Measurements from ENCODE around the gene FBXL3.
"Not testable (repeated sequence)": the region's sequence is repeated elsewhere in the genome, so short reads cannot be mapped to it uniquely, and the experiment has no call there.

The FBXL3 gene

DNA sequence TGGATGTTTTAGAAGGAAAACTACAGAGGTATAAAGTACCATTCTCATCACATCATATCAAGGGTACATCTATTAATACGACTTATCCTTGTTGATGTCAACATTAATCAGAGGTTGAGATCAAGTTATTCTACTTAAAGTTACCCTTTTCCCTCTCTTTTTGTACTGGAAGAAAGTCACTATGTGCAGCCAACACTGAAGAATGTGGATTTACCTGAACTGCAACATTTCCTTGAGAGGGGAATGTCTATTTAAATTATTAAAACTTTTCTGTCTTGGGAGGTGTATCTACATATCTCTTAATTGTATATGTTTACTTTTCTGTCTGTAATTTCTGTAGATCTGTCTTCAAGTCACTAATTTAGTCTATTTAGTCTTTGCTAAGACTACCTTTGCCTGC is 2.5 kb upstream of the FBXL3 start:
- DNase-seq = no peak
- intact Hi-C loops (cut with DNase I) = loop anchor here (5.0 kb wide), 1 partner anchor 298 kb away; the partner anchor contains the start of gene MYCBP2

GRCh38 chr13:77028202-77028601 is 1.2 kb upstream of the FBXL3 start:
- intact Hi-C loops (cut with DNase I) = loop anchor here (5.0 kb wide), 1 partner anchor 299 kb away; the partner anchor contains the start of gene MYCBP2
- DNase-seq = peak in 2 of 42 donors; percentile 17 to 55

DNA sequence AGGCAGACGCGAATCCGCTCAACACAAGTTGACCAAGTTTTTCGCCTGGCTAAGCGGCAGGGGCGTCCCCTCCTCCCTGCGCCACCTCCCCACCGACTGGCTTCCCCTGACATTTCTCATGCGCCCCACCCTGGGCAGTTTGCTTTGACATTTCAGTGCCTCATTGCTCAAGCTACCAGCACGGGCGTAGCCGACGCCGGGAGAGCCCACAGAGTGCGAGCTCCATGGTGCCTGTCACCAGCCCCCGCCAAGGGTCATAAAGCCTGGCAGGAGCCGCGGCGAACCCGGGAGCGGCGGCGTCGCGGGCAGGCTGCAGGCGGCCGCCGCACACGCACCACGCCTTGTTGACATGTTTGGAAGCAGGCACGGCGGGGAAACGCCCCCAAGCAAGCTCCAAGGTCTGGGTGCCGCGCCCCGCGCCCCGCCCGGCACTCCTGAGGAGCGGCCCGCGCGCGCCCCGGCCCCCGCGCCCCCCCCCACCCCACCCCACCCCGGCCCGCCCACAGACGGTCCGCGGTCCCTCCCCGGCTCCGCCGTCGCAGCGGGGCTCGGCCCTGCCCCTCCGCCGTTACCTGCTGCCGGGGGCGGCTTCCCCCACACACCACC is 601 bp downstream of the FBXL3 start:
- intact Hi-C loops (cut with DNase I) = loop anchor here (2.0 to 5.0 kb wide), 2 partner anchors 34 to 301 kb away; partner anchors contain the start of genes CLN5 and MYCBP2
- DNase-seq = peak; percentile 36 to 84 (median 65)

- no peak for DNase-seq
- intact Hi-C loops (cut with DNase I) = no loop called here
Observed at GRCh38 chr13:77022341-77022740, 4.6 kb downstream of the FBXL3 start.

DNA sequence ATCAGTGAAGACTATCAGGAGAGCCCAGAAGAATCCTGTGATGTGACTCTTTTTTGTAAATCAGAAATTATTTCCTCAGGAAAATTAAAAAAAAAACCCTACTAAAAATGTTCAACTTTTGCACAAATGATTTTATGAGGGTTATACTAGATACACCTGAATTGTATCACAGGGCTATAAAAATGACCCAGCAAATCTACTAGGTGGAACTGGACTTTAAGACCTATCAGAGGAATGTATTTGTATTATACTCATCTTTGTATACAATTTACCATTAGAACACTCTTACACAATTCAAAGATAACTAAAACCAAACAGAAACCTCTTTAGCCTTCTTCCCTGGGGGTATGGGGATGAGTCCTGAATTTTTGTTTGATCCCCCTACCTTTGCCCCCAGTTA is 7.2 kb downstream of the FBXL3 start:
- intact Hi-C loops (cut with DNase I) = no loop called here
- no peak for DNase-seq

GRCh38 chr13:77016888-77017623 is 9.9 kb downstream of the FBXL3 start:
- intact Hi-C loops (cut with DNase I) = no loop called here
- no peak for DNase-seq

GRCh38 chr13:77016251-77016812 is 10.6 kb downstream of the FBXL3 start:
- DNase-seq = no peak
- intact Hi-C loops (cut with DNase I) = no loop called here

DNA sequence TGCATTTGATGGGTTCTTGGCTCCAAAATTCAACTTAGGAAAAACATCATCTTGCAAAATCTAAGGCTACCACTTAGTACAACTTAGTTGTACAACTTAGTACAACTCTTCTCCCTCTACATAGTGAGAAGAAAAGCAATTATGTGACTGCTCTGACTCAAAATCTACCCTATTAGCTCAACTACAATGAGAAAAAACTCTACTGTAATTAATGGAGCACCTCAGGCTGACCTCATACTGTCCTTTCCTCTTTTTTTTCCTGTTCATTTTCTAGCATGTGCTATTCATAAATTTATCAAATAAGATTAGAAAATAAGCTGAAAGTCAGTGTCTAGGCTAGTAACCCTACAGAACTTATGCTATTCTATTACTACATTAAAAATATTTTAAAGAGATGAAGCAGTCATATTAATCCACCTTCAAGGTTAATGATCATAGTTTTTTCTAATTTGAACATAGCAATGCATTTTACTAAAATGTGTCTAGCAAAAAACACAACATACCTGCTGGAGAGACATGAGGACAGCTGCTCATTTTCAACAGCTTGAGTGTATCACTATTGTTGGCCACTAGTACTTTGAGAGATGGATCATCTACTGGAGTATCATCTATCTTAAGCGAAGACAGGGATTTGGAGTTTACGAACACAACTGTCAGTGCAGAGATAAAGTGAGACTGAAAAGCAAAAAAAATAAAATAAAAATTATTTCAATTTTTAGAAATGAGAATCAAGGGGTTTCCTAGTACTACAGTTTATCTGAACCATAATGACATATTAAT is 11.9 kb downstream of the FBXL3 start:
- DNase-seq = no peak
- intact Hi-C loops (cut with DNase I) = no loop called here

GRCh38 chr13:77013853-77014542 is 13.0 kb downstream of the FBXL3 start:
- intact Hi-C loops (cut with DNase I) = no loop called here
- no peak for DNase-seq

DNA sequence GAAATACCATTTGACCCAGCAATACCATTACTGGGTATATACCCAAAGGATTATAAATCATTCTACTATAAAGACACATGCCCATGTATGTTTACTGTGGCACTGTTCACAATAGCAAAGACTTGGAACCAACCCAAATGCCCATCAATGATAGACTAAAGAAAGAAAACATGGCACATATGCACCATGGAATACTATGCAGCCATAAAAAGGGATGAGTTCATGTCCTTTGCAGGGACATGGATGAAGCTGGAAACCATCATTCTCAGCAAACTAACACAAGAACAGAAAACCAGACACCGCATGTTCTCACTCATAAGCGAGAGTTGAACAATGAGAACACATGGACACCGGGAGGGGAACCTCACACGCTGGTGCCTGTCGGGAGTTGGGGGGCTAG is 17.2 kb downstream of the FBXL3 start:
- intact Hi-C loops (cut with DNase I); DNase-seq: not testable (repeated sequence)

GRCh38 chr13:77009011-77009410 is 17.9 kb downstream of the FBXL3 start:
- DNase-seq = no peak
- intact Hi-C loops (cut with DNase I) = no loop called here

DNA sequence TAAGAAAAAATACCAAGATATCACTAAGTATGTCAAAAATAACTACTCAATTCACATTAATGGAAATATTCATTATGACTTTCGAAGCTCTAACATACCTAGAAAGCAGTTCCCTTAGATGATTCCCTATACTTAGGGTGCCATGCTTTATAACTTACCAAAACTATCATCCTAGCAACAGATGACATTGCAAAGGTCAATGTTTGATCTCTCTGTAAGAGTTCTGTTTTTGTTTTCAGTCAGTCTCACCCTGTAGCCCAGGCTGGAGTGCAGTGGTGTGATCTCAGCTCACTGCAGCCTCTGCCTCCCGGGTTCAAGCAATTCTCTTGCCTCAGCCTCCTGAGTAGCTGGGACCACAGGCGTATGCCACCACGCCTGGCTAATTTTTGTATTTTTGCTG is 18.6 kb downstream of the FBXL3 start:
- DNase-seq; intact Hi-C loops (cut with DNase I): not testable (repeated sequence)

DNA sequence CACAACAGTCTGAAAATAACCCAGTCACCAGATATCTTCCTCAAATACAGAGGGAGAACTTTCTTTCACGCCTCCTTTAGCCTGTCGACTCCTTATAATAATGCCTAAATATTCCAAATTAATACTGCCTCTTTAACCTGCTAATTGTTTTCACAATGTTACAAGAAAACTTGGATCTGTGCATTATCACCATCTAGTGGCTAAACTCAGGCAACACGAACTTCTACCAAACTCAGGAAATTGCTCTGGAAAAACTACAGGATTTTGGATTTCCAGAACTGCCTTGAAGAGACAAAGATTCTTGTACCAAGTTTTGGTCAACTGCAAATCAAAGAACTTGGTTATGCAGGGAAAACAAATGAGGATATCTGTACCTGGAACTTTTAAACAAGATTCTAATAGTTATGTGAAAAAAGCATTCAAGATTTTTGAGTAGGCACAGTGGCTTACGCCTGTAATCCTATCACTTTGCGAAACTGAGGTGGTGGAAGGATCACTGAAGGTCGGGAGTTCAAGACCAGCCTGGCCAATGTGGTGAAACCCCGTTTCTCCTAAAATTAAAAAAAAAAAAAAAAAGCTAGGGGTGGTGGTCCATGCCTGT is 24.3 kb downstream of the FBXL3 start:
- DNase-seq = peak in 1 of 42 donors; percentile 31
- intact Hi-C loops (cut with DNase I) = no loop called here

- no peak for DNase-seq
- intact Hi-C loops (cut with DNase I) = no loop called here
Observed at GRCh38 chr13:77001963-77002587, 24.9 kb downstream of the FBXL3 start.

- intact Hi-C loops (cut with DNase I) = no loop called here
- no peak for DNase-seq
Observed at GRCh38 chr13:77001540-77001939, 25.4 kb downstream of the FBXL3 start.

GRCh38 chr13:77000475-77000874 is 26.5 kb downstream of the FBXL3 start:
- no peak for DNase-seq
- intact Hi-C loops (cut with DNase I) = no loop called here

GRCh38 chr13:76994281-76994680 is 32.7 kb downstream of the FBXL3 start:
- DNase-seq = no peak
- intact Hi-C loops (cut with DNase I) = no loop called here

DNA sequence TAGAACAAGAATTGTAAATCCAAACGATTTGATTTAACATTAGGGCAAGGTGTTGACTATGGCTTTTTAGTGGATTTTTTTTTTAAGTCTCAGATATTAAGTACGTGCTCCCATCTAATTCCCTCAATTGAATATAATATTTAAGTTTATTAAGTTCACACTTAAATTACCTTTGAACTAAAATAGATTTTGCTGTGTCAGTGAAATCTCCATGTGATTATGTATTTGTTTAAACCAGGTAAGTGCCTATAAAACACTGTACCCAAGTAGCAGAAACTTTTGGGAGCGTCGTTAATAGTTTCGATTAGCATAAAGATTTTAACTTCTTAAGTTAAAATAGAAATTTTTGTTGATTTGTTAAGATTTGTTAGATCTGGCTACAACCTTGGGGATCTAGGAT is 33.5 kb downstream of the FBXL3 start:
- intact Hi-C loops (cut with DNase I) = loop anchor here (2.0 kb wide), 1 partner anchor 33 kb away; the partner anchor contains the start of gene FBXL3
- no peak for DNase-seq
